ENCODE data around the gene MYH15. TPM values are rescaled to one million over a fixed set of nuclear protein-coding genes. Genes with fewer than 3 reads are reported as not detected.

Gene MYH15
- polyA plus RNA-seq, 1 donor from 2014 or later = 0.71 TPM

DNA sequence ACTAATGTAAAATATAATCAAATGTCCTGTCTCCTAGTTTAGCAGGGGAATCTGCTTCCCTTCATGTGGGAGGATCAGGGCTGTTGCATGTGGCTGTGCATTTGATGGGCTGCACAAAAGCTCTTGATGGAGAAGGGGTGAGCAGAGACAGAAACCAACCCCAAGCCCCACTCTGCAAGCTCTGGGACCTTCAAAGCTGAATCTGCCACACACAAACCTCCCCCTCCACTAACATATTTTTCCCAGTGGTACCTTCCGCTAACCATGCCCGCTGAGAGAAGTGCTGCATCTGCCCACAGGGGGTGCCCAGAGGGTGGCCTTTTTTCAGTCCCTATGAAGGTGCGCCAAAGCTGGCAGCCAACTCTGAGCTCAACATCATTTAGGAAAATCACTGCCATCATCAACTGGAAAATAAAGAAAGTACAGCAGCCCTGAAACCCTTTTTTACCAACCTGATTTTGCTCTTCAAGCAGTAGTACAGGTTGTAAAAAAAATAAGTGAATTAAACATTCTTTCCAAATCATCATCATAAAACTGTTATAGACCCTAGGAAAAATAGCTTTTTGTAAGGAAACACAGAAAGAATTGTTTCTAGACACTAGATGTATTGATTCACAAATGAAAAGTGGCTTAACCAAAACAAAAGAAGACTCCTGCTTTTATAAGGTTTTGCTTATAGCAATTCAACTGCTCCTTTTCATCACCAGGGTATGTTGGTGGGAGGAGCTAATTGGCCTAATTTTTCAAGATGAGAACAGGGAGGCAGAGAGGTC, 117.1 kb downstream of the MYH15 start:
- Histone ChIP-seq H3K4me3 (ENCODE audit: low read length) (no peak overlapping the region), H4K20me1 (ENCODE audit: insufficient read depth) (no peaks in the 10 kb centered on the region), H3F3A (ENCODE audit: insufficient read depth, low read length, poor library complexity, severe bottlenecking) (no peaks in the 10 kb centered on the region), H3K9me2 (ENCODE audit: insufficient read depth, low read length) (no peaks in the 10 kb centered on the region), H3K9ac (ENCODE audit: low read length) (no peak overlapping the region), H3K36me3 (ENCODE audit: insufficient read depth, low read length) (no peaks in the 10 kb centered on the region), H3K4me2 (ENCODE audit: low read length) (no peak overlapping the region), H3K27ac (ENCODE audit: low read length) (no peak overlapping the region), H3K79me2 (replicated peaks; ENCODE audit: insufficient read depth, low read length) (no peaks in the 10 kb centered on the region), H3K9me3 (ENCODE audit: low read length) (no peaks in the 10 kb centered on the region), H2AFZ (ENCODE audit: low read depth, low read length) (no peak overlapping the region), H3K27me3 (ENCODE audit: insufficient read depth, low read depth, low read length) (no peaks in the 10 kb centered on the region)
- TF ChIP-seq RAD21 (conservative IDR thresholded peaks at IDR 0.05) (no peak), EP300 (conservative IDR thresholded peaks at IDR 0.05; ENCODE audit: poor library complexity, severe bottlenecking) (no peak), MXI1 (conservative IDR thresholded peaks at IDR 0.05; ENCODE audit: poor library complexity, severe bottlenecking) (no peak), POLR2AphosphoS5 (IDR thresholded peaks at IDR 0.05) (no peak), SMC3 (conservative IDR thresholded peaks at IDR 0.05; ENCODE audit: poor library complexity) (no peak), TAF1 (IDR thresholded peaks at IDR 0.05; ENCODE audit: low read depth) (no peak), EZH2 (IDR thresholded peaks at IDR 0.05; ENCODE audit: borderline replicate concordance, insufficient read depth, low read length, poor library complexity, severe bottlenecking) (no peak)
- TF ChIP-seq, protein P1, sequence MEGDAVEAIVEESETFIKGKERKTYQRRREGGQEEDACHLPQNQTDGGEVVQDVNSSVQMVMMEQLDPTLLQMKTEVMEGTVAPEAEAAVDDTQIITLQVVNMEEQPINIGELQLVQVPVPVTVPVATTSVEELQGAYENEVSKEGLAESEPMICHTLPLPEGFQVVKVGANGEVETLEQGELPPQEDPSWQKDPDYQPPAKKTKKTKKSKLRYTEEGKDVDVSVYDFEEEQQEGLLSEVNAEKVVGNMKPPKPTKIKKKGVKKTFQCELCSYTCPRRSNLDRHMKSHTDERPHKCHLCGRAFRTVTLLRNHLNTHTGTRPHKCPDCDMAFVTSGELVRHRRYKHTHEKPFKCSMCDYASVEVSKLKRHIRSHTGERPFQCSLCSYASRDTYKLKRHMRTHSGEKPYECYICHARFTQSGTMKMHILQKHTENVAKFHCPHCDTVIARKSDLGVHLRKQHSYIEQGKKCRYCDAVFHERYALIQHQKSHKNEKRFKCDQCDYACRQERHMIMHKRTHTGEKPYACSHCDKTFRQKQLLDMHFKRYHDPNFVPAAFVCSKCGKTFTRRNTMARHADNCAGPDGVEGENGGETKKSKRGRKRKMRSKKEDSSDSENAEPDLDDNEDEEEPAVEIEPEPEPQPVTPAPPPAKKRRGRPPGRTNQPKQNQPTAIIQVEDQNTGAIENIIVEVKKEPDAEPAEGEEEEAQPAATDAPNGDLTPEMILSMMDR (IDR thresholded peaks at IDR 0.05; ENCODE audit: poor library complexity, severe bottlenecking) = no peak
- TF ChIP-seq, protein P2, sequence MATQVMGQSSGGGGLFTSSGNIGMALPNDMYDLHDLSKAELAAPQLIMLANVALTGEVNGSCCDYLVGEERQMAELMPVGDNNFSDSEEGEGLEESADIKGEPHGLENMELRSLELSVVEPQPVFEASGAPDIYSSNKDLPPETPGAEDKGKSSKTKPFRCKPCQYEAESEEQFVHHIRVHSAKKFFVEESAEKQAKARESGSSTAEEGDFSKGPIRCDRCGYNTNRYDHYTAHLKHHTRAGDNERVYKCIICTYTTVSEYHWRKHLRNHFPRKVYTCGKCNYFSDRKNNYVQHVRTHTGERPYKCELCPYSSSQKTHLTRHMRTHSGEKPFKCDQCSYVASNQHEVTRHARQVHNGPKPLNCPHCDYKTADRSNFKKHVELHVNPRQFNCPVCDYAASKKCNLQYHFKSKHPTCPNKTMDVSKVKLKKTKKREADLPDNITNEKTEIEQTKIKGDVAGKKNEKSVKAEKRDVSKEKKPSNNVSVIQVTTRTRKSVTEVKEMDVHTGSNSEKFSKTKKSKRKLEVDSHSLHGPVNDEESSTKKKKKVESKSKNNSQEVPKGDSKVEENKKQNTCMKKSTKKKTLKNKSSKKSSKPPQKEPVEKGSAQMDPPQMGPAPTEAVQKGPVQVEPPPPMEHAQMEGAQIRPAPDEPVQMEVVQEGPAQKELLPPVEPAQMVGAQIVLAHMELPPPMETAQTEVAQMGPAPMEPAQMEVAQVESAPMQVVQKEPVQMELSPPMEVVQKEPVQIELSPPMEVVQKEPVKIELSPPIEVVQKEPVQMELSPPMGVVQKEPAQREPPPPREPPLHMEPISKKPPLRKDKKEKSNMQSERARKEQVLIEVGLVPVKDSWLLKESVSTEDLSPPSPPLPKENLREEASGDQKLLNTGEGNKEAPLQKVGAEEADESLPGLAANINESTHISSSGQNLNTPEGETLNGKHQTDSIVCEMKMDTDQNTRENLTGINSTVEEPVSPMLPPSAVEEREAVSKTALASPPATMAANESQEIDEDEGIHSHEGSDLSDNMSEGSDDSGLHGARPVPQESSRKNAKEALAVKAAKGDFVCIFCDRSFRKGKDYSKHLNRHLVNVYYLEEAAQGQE (IDR thresholded peaks at IDR 0.05; ENCODE audit: borderline replicate concordance) = no peak

DNA sequence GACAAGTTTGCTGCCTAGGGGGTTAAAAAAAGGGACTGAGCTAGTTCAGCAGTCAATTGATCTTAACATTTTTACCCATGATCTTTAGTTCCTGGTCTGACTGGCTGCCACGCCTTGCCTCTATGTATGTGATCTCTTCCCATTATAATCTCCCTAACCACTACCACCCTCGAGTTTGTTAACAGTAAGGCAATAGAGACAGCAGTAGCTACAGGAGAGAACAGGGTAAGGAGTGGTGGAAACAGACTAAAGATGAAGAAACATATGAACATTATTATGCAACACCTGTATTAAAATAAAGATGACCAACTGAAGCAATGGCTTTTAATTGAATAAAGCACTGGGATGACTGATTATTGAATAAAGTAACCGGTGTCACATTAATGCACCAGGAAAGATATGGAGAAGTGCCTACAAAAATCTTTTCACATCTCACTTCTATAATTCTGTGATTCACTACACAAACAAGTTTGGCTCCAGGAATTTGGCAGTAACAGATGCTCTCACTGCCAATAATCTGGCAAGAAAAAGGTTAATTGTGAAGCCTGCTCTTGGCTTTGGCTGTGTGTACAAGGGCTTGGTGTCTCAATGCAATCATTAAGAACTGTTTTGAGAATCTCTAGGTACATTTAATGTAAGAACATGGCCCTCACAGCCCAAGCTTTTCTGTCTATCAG, 118.3 kb downstream of the MYH15 start:
- Histone ChIP-seq H3F3A (ENCODE audit: insufficient read depth, low read length, poor library complexity, severe bottlenecking) (no peaks in the 10 kb centered on the region), H3K9me3 (ENCODE audit: low read length) (no peaks in the 10 kb centered on the region), H3K4me2 (ENCODE audit: low read length) (no peak overlapping the region), H3K9me2 (ENCODE audit: insufficient read depth, low read length) (no peaks in the 10 kb centered on the region), H3K9ac (ENCODE audit: low read length) (no peak overlapping the region), H4K20me1 (ENCODE audit: insufficient read depth) (no peaks in the 10 kb centered on the region), H3K27ac (ENCODE audit: low read length) (no peak overlapping the region), H3K79me2 (replicated peaks; ENCODE audit: insufficient read depth, low read length) (no peaks in the 10 kb centered on the region), H3K4me3 (ENCODE audit: low read length) (no peak overlapping the region), H2AFZ (ENCODE audit: low read depth, low read length) (no peak overlapping the region), H3K27me3 (ENCODE audit: insufficient read depth, low read depth, low read length) (no peaks in the 10 kb centered on the region), H3K36me3 (ENCODE audit: insufficient read depth, low read length) (no peaks in the 10 kb centered on the region)
- TF ChIP-seq TAF1 (IDR thresholded peaks at IDR 0.05; ENCODE audit: low read depth) = no peak
- no peak for TF ChIP-seq POLR2AphosphoS5 (IDR thresholded peaks at IDR 0.05)
- no peak for TF ChIP-seq EZH2 (IDR thresholded peaks at IDR 0.05; ENCODE audit: borderline replicate concordance, insufficient read depth, low read length, poor library complexity, severe bottlenecking)
- no peak for TF ChIP-seq SMC3 (conservative IDR thresholded peaks at IDR 0.05; ENCODE audit: poor library complexity)
